WERI-Rb-1 (cell line): ENCODE measurements around the gene FAM89A.
"Not testable (repeated sequence)": the region's sequence is repeated elsewhere in the genome, so short reads cannot be mapped to it uniquely, and the experiment has no call there.

Experiments
- DNase-seq: peaks from one replicate; pipeline ENCODE4 v3.0.0-alpha.2; 2020
- H3K27ac ChIP-seq: fragments of 250-450 bp; sonication (Bioruptor Pico); 2 replicates; pipeline ENCODE4 v1.5.1; 2020; ENCODE audit warnings: mild to moderate bottlenecking, moderate library complexity
- H3K27me3 ChIP-seq: fragments of 250-450 bp; sonication (Bioruptor Pico); 2 replicates; pipeline ENCODE4 v1.5.1; 2021; ENCODE audit warnings: mild to moderate bottlenecking, low read depth, moderate library complexity; ENCODE audit not compliant: insufficient read depth, severe bottlenecking
- H3K36me3 ChIP-seq: fragments of 250-450 bp; sonication (Bioruptor Pico); 2 replicates; pipeline ENCODE4 v1.5.1; 2020; ENCODE audit warnings: mild to moderate bottlenecking, moderate library complexity
- H3K4me3 ChIP-seq: 2 replicates; pipeline ENCODE4 v1.5.1; 2011; ENCODE audit warnings: low read depth, mild to moderate bottlenecking, control low read depth, low read length
- H3K9me3 ChIP-seq: fragments of 250-450 bp; sonication (Bioruptor Pico); 2 replicates; pipeline ENCODE4 v1.5.1; 2021; ENCODE audit warnings: mild to moderate bottlenecking, moderate library complexity; ENCODE audit not compliant: severe bottlenecking
- CTCF ChIP-seq: IDR thresholded peaks from 2 replicates; pipeline ENCODE4 v1.5.1; 2011; ENCODE audit warnings: low read depth, mild to moderate bottlenecking, control low read depth, inconsistent platforms, low read length

Gene FAM89A

DNA sequence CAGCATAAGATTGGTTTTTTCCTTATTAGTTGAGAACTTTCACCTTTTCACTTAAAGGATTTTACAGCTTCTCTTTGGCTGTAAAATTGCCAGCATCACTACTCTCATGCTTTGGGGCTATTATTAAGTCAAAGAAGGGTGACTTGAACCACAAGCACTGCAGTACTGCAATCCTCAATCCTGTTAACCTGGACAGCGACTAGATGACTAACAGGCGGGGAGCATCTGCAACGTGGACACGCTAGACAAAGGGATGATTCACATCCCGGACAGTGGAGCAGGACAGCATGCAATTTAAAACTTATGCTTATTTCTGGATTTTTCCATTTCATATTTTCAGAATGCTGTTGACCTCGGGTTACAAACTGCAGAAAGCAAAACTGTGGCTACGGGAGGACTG lies 53.1 kb downstream of the FAM89A start:
- Histone ChIP-seq H3K36me3 (peaks cover 7% of the 10 kb centered on the region), H3K27ac (no peak overlapping the region), H3K27me3 (no peaks in the 10 kb centered on the region), H3K4me3 (no peak overlapping the region), H3K9me3 (no peaks in the 10 kb centered on the region)
- DNase-seq, result no peak
- TF ChIP-seq CTCF, result no peak

- Histone ChIP-seq H3K9me3 (no peaks in the 10 kb centered on the region), H3K27ac (no peak overlapping the region), H3K27me3 (no peaks in the 10 kb centered on the region), H3K36me3 (peaks cover 4% of the 10 kb centered on the region), H3K4me3 (no peak overlapping the region)
- DNase-seq, result no peak
- TF ChIP-seq CTCF, result no peak
Measured at GRCh38 chr1:230985711-230986110, 54.3 kb downstream of the FAM89A start.

GRCh38 chr1:230984622-230985515 lies 55.2 kb downstream of the FAM89A start:
- not testable (repeated sequence) for H3K9me3 ChIP-seq, DNase-seq, H3K27me3 ChIP-seq, H3K4me3 ChIP-seq, H3K36me3 ChIP-seq, H3K27ac ChIP-seq

- DNase-seq, result no peak
- Histone ChIP-seq H3K9me3 (no peaks in the 10 kb centered on the region), H3K36me3 (no peaks in the 10 kb centered on the region; the same call in 1 of the 2 replicates), H3K27me3 (no peaks in the 10 kb centered on the region), H3K4me3 (no peak overlapping the region), H3K27ac (no peak overlapping the region)
- no peak for TF ChIP-seq CTCF
Measured at GRCh38 chr1:230983811-230984210, 56.2 kb downstream of the FAM89A start.

DNA sequence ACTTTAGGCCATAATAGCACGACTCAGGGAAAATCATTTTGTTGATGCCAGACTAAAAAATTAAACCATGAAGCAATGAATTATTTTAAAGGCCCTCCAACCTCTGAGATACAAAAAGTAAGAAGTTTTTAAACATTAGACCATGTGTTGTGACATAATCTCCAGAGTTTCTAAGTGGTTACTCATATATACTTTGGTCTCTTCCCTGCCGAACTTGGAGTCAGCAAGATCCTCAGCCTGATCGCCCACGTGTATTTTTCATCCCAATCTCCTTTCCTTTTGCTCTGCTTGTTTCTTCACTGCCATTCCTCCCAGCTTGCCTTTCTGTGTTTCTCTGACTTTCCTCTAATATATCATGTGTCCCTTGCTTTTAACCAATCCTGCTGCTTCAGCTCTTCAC lies 57.4 kb downstream of the FAM89A start:
- Histone ChIP-seq H3K27ac (no peak overlapping the region), H3K36me3 (no peaks in the 10 kb centered on the region; the same call in 1 of the 2 replicates), H3K4me3 (no peak overlapping the region), H3K27me3 (no peaks in the 10 kb centered on the region), H3K9me3 (no peaks in the 10 kb centered on the region)
- no peak for TF ChIP-seq CTCF
- no peak for DNase-seq

- H3K36me3 ChIP-seq, result peaks cover 5% of the 10 kb centered on the region
- DNase-seq, result no peak
- H3K4me3 ChIP-seq, result peak overlapping the region; percentile 88
- no peak overlapping the region for H3K27ac ChIP-seq
- TF ChIP-seq CTCF, result no peak
- no peaks in the 10 kb centered on the region for H3K27me3 ChIP-seq
- no peaks in the 10 kb centered on the region for H3K9me3 ChIP-seq
Measured at GRCh38 chr1:230979952-230980351, 60.1 kb downstream of the FAM89A start.
